Activated CD4-positive, CD25-positive, alpha-beta regulatory T cell treated with anti-CD3 and anti-CD28 coated beads, Interleukin-2, amount 50 U/mL, for 72 hours (primary cell): ENCODE measurements around the gene DYTN.

Source experiments
- DNase-seq: peaks from one replicate; pipeline ENCODE4 v3.0.0; 2021

DYTN gene

GRCh38 chr2:206698811-206699210 is 19.4 kb downstream of the DYTN start:
- DNase-seq = no peak

- no peak for DNase-seq
Measured at GRCh38 chr2:206696910-206697309, 21.3 kb downstream of the DYTN start.

GRCh38 chr2:206693399-206694137 is 24.6 kb downstream of the DYTN start:
- DNase-seq = no peak

- no peak for DNase-seq
Measured at GRCh38 chr2:206692971-206693370, 25.2 kb downstream of the DYTN start.

GRCh38 chr2:206688990-206689389 is 29.2 kb downstream of the DYTN start:
- no peak for DNase-seq

- no peak for DNase-seq
Measured at GRCh38 chr2:206688453-206688852, 29.7 kb downstream of the DYTN start.

GRCh38 chr2:206683546-206683945 is 34.6 kb downstream of the DYTN start:
- no peak for DNase-seq

- DNase-seq = no peak
Measured at GRCh38 chr2:206670531-206671319, 47.5 kb downstream of the DYTN start.

- DNase-seq = no peak
Measured at GRCh38 chr2:206665251-206665650, 52.9 kb downstream of the DYTN start.

- no peak for DNase-seq
Measured at GRCh38 chr2:206657087-206657486, 61.1 kb downstream of the DYTN start.

GRCh38 chr2:206647985-206648384 is 70.2 kb downstream of the DYTN start:
- DNase-seq = no peak

GRCh38 chr2:206642075-206643025 is 75.8 kb downstream of the DYTN start, which contains the start of gene FAM237A:
Gene FAM237A, plus strand, starts transcription at chr2:206642487. Its CDS starts 1,750 bp downstream, at chr2:206644237.
- no peak for DNase-seq

GRCh38 chr2:206641226-206641625 is 77.0 kb downstream of the DYTN start:
- DNase-seq = no peak

- DNase-seq = no peak
Measured at GRCh38 chr2:206639636-206640035, 78.6 kb downstream of the DYTN start.

GRCh38 chr2:206635015-206635414 is 83.2 kb downstream of the DYTN start:
- DNase-seq = no peak

GRCh38 chr2:206631340-206631739 is 86.9 kb downstream of the DYTN start:
- no peak for DNase-seq

GRCh38 chr2:206627632-206628031 is 90.6 kb downstream of the DYTN start:
- no peak for DNase-seq

- no peak for DNase-seq
Measured at GRCh38 chr2:206626108-206626507, 92.1 kb downstream of the DYTN start.

- no peak for DNase-seq
Measured at GRCh38 chr2:206619011-206619410, 99.2 kb downstream of the DYTN start.

GRCh38 chr2:206616151-206616550 is 102.0 kb downstream of the DYTN start:
- DNase-seq = no peak

GRCh38 chr2:206615417-206616089 is 102.6 kb downstream of the DYTN start:
- no peak for DNase-seq

- no peak for DNase-seq
Measured at GRCh38 chr2:206614811-206615210, 103.4 kb downstream of the DYTN start.
